ENCODE measurements around the gene TNFAIP2. TPM values are rescaled to one million over a fixed set of nuclear protein-coding genes. Genes with fewer than 3 reads are reported as not detected.

TNFAIP2 gene
- total RNA-seq, 1 experiment from 2014 or later, result 8.1 TPM

- no peak for TF ChIP-seq CTCF (IDR thresholded peaks at IDR 0.05; ENCODE audit: insufficient read depth in 1 of 2, low read depth in 1 of 2, low read length in 1 of 2, severe bottlenecking in 1 of 2, unreplicated experiment in 1 of 2)
- no peaks in the 10 kb centered on the region for H3K36me3 ChIP-seq (ENCODE audit: control insufficient read depth, insufficient read depth, low read length)
- H3K4me1 ChIP-seq, result no peaks in the 10 kb centered on the region
- Mint-ChIP-seq H3K4me1 (ENCODE audit: low read depth, unreplicated experiment) (no peaks in the 10 kb centered on the region), H3K27ac (ENCODE audit: unreplicated experiment) (no peak overlapping the region), H3K27me3 (ENCODE audit: insufficient read depth, unreplicated experiment) (no peaks in the 10 kb centered on the region), H3K36me3 (ENCODE audit: insufficient read depth, unreplicated experiment) (no peaks in the 10 kb centered on the region), H3K9me3 (ENCODE audit: unreplicated experiment) (no peaks in the 10 kb centered on the region), H3K4me3 (ENCODE audit: unreplicated experiment) (no peak overlapping the region)
- CTCF ChIA-PET, result no interaction called here
- intact Hi-C loops (cut with micrococcal nuclease; ENCODE audit: unreplicated experiment), result no loop called here
- DNase-seq, result no peak
- no peaks in the 10 kb centered on the region for H3K9me3 ChIP-seq
- POLR2A ChIA-PET, result no interaction called here
- H3K27me3 ChIP-seq (replicated peaks; ENCODE audit: control insufficient read depth, insufficient read depth, low read length), result no peaks in the 10 kb centered on the region
- no peak overlapping the region for H3K4me3 ChIP-seq (ENCODE audit: low read depth, low read length)
- BruUV-seq (replicated peaks), result no TSS peak
Observed at GRCh38 chr14:103081951-103082350, 41.3 kb upstream of the TNFAIP2 start.

GRCh38 chr14:103084021-103084919, 39.0 kb upstream of the TNFAIP2 start, which contains the start of gene LBHD2:
Gene LBHD2 (plus strand): TSS chr14:103084210. CDS start chr14:103086013, 1,803 bp downstream.
- no peaks in the 10 kb centered on the region for H3K9me3 ChIP-seq
- Mint-ChIP-seq H3K4me3 (ENCODE audit: unreplicated experiment) (no peak within 1 kb of the TSS), H3K36me3 (ENCODE audit: insufficient read depth, unreplicated experiment) (no peaks in the 10 kb centered on the region), H3K27me3 (ENCODE audit: insufficient read depth, unreplicated experiment) (no peaks in the 10 kb centered on the region), H3K9me3 (ENCODE audit: unreplicated experiment) (no peaks in the 10 kb centered on the region), H3K4me1 (ENCODE audit: low read depth, unreplicated experiment) (no peaks in the 10 kb centered on the region), H3K27ac (ENCODE audit: unreplicated experiment) (no peak within 1 kb of the TSS)
- CTCF ChIA-PET, result interaction anchor here (2.2 kb wide), 1 partner anchor 21 kb away, joined by 8 read pairs; no protein-coding TSS in a partner anchor
- H3K27me3 ChIP-seq (replicated peaks; ENCODE audit: control insufficient read depth, insufficient read depth, low read length), result no peaks in the 10 kb centered on the region
- intact Hi-C loops (cut with micrococcal nuclease; ENCODE audit: unreplicated experiment), result no loop called here
- no peak for DNase-seq
- no peak within 1 kb of the TSS for H3K4me3 ChIP-seq (ENCODE audit: low read depth, low read length)
- BruUV-seq (replicated peaks), result no TSS peak
- POLR2A ChIA-PET, result no interaction called here
- H3K36me3 ChIP-seq (ENCODE audit: control insufficient read depth, insufficient read depth, low read length), result no peaks in the 10 kb centered on the region
- TF ChIP-seq CTCF (IDR thresholded peaks at IDR 0.05; ENCODE audit: insufficient read depth in 1 of 2, low read depth in 1 of 2, low read length in 1 of 2, severe bottlenecking in 1 of 2, unreplicated experiment in 1 of 2), result no peak
- H3K4me1 ChIP-seq, result no peaks in the 10 kb centered on the region

- Histone ChIP-seq H3K27me3 (replicated peaks; ENCODE audit: control insufficient read depth, insufficient read depth, low read length) (no peaks in the 10 kb centered on the region), H3K36me3 (ENCODE audit: control insufficient read depth, insufficient read depth, low read length) (no peaks in the 10 kb centered on the region), H3K9me3 (no peaks in the 10 kb centered on the region), H3K4me1 (no peaks in the 10 kb centered on the region), H3K4me3 (ENCODE audit: low read depth, low read length) (no peak overlapping the region)
- BruUV-seq (replicated peaks), result no TSS peak
- Mint-ChIP-seq H3K9me3 (ENCODE audit: unreplicated experiment) (no peaks in the 10 kb centered on the region), H3K4me1 (ENCODE audit: low read depth, unreplicated experiment) (no peaks in the 10 kb centered on the region), H3K27ac (ENCODE audit: unreplicated experiment) (no peak overlapping the region), H3K27me3 (ENCODE audit: insufficient read depth, unreplicated experiment) (no peaks in the 10 kb centered on the region), H3K36me3 (ENCODE audit: insufficient read depth, unreplicated experiment) (no peaks in the 10 kb centered on the region), H3K4me3 (ENCODE audit: unreplicated experiment) (no peak overlapping the region)
- intact Hi-C loops (cut with micrococcal nuclease; ENCODE audit: unreplicated experiment), result no loop called here
- CTCF ChIA-PET, result interaction anchor here (2.2 kb wide), 1 partner anchor 20 kb away, joined by 8 read pairs; no protein-coding TSS in a partner anchor
- POLR2A ChIA-PET, result interaction anchor here (0.6 kb wide), 1 partner anchor 13 kb away, joined by 4 read pairs; no protein-coding TSS in a partner anchor
- peak in 1 of 2 experiments; percentile 43 for DNase-seq
- TF ChIP-seq CTCF (IDR thresholded peaks at IDR 0.05; ENCODE audit: insufficient read depth in 1 of 2, low read depth in 1 of 2, low read length in 1 of 2, severe bottlenecking in 1 of 2, unreplicated experiment in 1 of 2), result peak in 1 of 2 experiments; percentile 48
Observed at GRCh38 chr14:103085106-103086091, 37.9 kb upstream of the TNFAIP2 start.

All from Caco-2 (cell line).